Measurements from ENCODE around the gene LIN28B.

DNA sequence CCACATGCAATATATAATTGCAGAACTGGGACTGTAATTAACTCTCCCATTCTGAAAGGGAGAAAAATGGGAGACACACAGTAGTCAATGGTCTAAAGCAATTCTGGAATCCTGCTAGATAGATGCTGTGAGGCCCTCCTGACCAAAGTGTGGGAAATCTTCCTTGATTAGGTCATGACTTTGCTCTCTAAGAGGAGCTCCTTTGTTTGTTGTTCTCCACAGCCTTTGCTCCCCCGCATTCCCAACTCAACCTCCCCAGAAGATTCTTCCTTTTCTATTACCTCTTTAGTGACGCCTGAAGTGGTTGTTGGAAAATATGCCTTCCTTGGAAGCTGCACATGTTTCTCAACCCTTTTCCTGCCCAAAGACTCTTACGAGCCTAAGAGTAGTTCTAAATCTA lies 28.8 kb upstream of the LIN28B start:
- TF ChIP-seq, protein P1, sequence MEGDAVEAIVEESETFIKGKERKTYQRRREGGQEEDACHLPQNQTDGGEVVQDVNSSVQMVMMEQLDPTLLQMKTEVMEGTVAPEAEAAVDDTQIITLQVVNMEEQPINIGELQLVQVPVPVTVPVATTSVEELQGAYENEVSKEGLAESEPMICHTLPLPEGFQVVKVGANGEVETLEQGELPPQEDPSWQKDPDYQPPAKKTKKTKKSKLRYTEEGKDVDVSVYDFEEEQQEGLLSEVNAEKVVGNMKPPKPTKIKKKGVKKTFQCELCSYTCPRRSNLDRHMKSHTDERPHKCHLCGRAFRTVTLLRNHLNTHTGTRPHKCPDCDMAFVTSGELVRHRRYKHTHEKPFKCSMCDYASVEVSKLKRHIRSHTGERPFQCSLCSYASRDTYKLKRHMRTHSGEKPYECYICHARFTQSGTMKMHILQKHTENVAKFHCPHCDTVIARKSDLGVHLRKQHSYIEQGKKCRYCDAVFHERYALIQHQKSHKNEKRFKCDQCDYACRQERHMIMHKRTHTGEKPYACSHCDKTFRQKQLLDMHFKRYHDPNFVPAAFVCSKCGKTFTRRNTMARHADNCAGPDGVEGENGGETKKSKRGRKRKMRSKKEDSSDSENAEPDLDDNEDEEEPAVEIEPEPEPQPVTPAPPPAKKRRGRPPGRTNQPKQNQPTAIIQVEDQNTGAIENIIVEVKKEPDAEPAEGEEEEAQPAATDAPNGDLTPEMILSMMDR (IDR thresholded peaks at IDR 0.05; ENCODE audit: insufficient read depth, low read length) = no peak
- TF ChIP-seq POLR2AphosphoS5 (IDR thresholded peaks at IDR 0.05; ENCODE audit: low read depth) = no peak
